Daoy (cell line): ENCODE results near the gene CCNQ. TPM values are rescaled to one million over a fixed set of nuclear protein-coding genes. Genes with fewer than 3 reads are reported as not detected.

Experiments used
- DNase-seq: peaks from one replicate; pipeline ENCODE4 v3.0.0-alpha.2; 2015; ENCODE audit warnings: low read depth
- total RNA-seq: library from RNA; depleted of rRNA; stranded (reverse); fragments of >200 nt; shearing (Covaris generic); gene quantifications from 2 replicates; pipeline ENCODE4 v1.2.3, GENCODE V29; 2014; rRNA removed

Gene CCNQ
- total RNA-seq, 1 experiment from 2014 or later, result 41.5 TPM

DNA sequence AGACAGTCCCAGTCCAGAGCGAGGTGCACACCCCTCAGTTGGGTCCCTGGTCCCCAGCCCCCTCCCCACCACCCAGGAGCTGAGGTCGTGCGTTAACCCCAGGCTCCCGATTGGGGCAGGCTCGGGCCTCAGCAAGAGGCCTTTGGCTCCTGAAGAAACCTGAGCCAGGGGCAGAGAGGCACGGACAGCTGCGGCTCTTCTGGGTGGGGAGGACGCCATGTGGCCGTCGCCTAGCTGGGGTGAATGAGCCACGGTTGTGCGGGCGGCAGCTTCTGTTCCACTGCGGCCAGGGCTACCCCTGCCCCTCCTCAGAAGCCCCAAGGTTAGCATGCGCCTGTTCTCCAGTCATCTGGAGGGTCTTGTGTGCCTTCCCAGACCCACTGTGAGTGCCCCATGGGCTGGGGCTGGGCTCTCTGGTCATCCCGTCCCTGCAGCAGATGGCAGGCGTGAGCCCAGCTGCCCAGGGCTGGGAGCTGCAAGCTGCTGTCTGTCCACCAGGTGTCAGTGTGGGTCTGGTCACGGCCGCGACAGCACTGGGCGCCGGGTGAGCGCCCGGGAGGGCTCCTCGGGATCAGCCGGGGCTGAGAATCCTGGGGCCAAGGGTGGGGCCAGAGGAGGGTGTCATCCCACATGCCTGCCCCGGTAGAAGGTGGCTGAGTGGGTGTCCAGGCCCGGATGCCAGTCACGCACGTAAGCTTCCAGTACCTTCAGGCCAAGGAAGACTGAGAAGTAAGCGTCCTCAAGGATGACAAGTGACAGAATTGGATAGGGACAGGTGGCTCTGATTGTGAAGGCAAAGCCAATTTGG is 59.6 kb downstream of the CCNQ start:
- peak; percentile 72 for DNase-seq

GRCh38 chrX:153538424-153538823 is 60.5 kb downstream of the CCNQ start:
- DNase-seq, result no peak

Other genes with a start within 250 kb of the CCNQ start
- gene PNMA6E, start 197.8 kb downstream of the CCNQ start, total RNA-seq, result not detected in 2 replicates
- 0.80 and 1.1 TPM in 2 replicates for gene ZFP92, start 187.7 kb downstream of the CCNQ start, total RNA-seq
- 1.3 TPM in 1 of 2 replicates, not detected in the other for gene TREX2, start 153.1 kb downstream of the CCNQ start, total RNA-seq
- gene HAUS7, start 128.6 kb downstream of the CCNQ start, total RNA-seq, result 35.7 and 58.0 TPM in 2 replicates
- gene BGN, start 104.2 kb downstream of the CCNQ start, total RNA-seq, result 3.7 and 5.7 TPM in 2 replicates
- not detected in 2 replicates for gene ATP2B3, start 81.5 kb downstream of the CCNQ start, total RNA-seq
- 10.2 and 16.4 TPM in 2 replicates for gene DUSP9, start 48.1 kb upstream of the CCNQ start, total RNA-seq
- gene PNCK, start 74.7 kb upstream of the CCNQ start, total RNA-seq, result not detected in 2 replicates
- gene SLC6A8, start 88.8 kb upstream of the CCNQ start, total RNA-seq, result 6.3 and 7.5 TPM in 2 replicates
- gene BCAP31, start 125.2 kb upstream of the CCNQ start, total RNA-seq, result 146 and 203 TPM in 2 replicates
- 4.8 and 5.0 TPM in 2 replicates for gene ABCD1, start 125.7 kb upstream of the CCNQ start, total RNA-seq
- 0.97 and 1.0 TPM in 2 replicates for gene PLXNB3, start 165.1 kb upstream of the CCNQ start, total RNA-seq
- gene SRPK3, start 181.9 kb upstream of the CCNQ start, total RNA-seq, result 0.11 and 0.54 TPM in 2 replicates
- 36.9 and 41.0 TPM in 2 replicates for gene IDH3G, start 195.2 kb upstream of the CCNQ start, total RNA-seq
- 81.8 and 107 TPM in 2 replicates for gene SSR4, start 195.5 kb upstream of the CCNQ start, total RNA-seq
- 5.7 and 7.5 TPM in 2 replicates for gene PDZD4, start 231.4 kb upstream of the CCNQ start, total RNA-seq